OCI-LY7 (cell line): Measurements from ENCODE around the gene PRLH.

ENCODE experiments used
- CTCF ChIP-seq: fragments of 200-600 bp; sonication (generic); conservative IDR thresholded peaks from 2 replicates; pipeline ENCODE4 v1.5.1; 2014; ENCODE audit warnings: mild to moderate bottlenecking, antibody characterized with exemption, low read length, moderate library complexity, mixed read lengths
- EZH2phosphoT487 ChIP-seq: fragments of 200-600 bp; sonication (generic); IDR thresholded peaks from 2 replicates; pipeline ENCODE4 v1.6.1; 2018; ENCODE audit warnings: low read depth, borderline replicate concordance, mild to moderate bottlenecking, mixed run types, antibody characterized with exemption, low read length, moderate library complexity, mixed read lengths

GRCh38 chr2:237581751-237582746, 15.7 kb downstream of the PRLH start:
- peak; percentile 70 for TF ChIP-seq CTCF
- TF ChIP-seq EZH2phosphoT487: no peak
